ENCODE measurements around the gene PDE11A. TPM values are rescaled to one million over a fixed set of nuclear protein-coding genes. Genes with fewer than 3 reads are reported as not detected.

The PDE11A gene
- total RNA-seq, 1 experiment from 2014 or later, result 0.61 TPM

GRCh38 chr2:177881008-177881747, 191.4 kb downstream of the PDE11A start:
- H3K4me1 ChIP-seq (ENCODE audit: control insufficient read depth in 1 of 2, insufficient read depth in 2 of 2, low read length in 2 of 2), result no peaks in the 10 kb centered on the region
- no peaks in the 10 kb centered on the region for H4K20me1 ChIP-seq (ENCODE audit: insufficient read depth)
- RAD21 ChIA-PET (ENCODE audit: low non-redundant PET in 1 of 2, low total read pairs in 2 of 2, uncharacterized antibody in 2 of 2, unreplicated experiment in 2 of 2), result no interaction called here
- no peak overlapping the region for H3K4me2 ChIP-seq (ENCODE audit: low read length)
- ATAC-seq, result no peak
- no peaks in the 10 kb centered on the region for H3K9me3 ChIP-seq (ENCODE audit: control insufficient read depth in 1 of 2, insufficient read depth in 1 of 2, low read depth in 1 of 2, low read length in 2 of 2)
- no peak for DNase-seq (ENCODE audit: low read depth, low spot score)
- H3K79me2 ChIP-seq (ENCODE audit: insufficient read depth, low read length), result no peaks in the 10 kb centered on the region
- no peak for TF ChIP-seq ZFX (IDR thresholded peaks at IDR 0.05)
- no peak for TF ChIP-seq ATF3 (IDR thresholded peaks at IDR 0.05)
- no peak for TF ChIP-seq EGR1 (IDR thresholded peaks at IDR 0.05; ENCODE audit: low read depth)
- TF ChIP-seq SP1 (IDR thresholded peaks at IDR 0.05; ENCODE audit: low read depth), result no peak
- no peak for TF ChIP-seq ZNF274 (IDR thresholded peaks at IDR 0.05; ENCODE audit: low read depth, low read length)
- no peak for TF ChIP-seq REST (IDR thresholded peaks at IDR 0.05; ENCODE audit: low read depth)
- no peak for TF ChIP-seq YY1 (IDR thresholded peaks at IDR 0.05; ENCODE audit: extremely low read depth, insufficient replicate concordance, low read depth, low read length)
- TF ChIP-seq POLR2A (IDR thresholded peaks at IDR 0.05; ENCODE audit: borderline replicate concordance, extremely low read depth, insufficient read depth, insufficient read length), result no peak
- TF ChIP-seq CTCF (IDR thresholded peaks at IDR 0.05 in 2 of 3, conservative IDR thresholded peaks at IDR 0.05 in 1 of 3; ENCODE audit: borderline replicate concordance in 1 of 3, insufficient read depth in 1 of 3, low read depth in 2 of 3, low read length in 2 of 3), result no peak
- no peak for TF ChIP-seq CEBPB (IDR thresholded peaks at IDR 0.05; ENCODE audit: low read depth)
- TF ChIP-seq POLR2AphosphoS5 (IDR thresholded peaks at IDR 0.05; ENCODE audit: low read depth, low read length), result no peak
- no peak for TF ChIP-seq JUND (IDR thresholded peaks at IDR 0.05)
- no peaks in the 10 kb centered on the region for H3K27me3 ChIP-seq (ENCODE audit: insufficient read depth, low read length)
- H3K36me3 ChIP-seq (ENCODE audit: control insufficient read depth in 1 of 2, insufficient read depth in 2 of 2, low read length in 2 of 2), result no peaks in the 10 kb centered on the region
- BruUV-seq (replicated peaks), result no TSS peak
- H3K9ac ChIP-seq (ENCODE audit: low read length), result no peak overlapping the region
- POLR2A ChIA-PET, result no interaction called here
- no peak overlapping the region for H3K4me3 ChIP-seq (replicated peaks in 1 of 2; ENCODE audit: low read depth in 1 of 2, low read length in 2 of 2)
- intact Hi-C loops (cut with micrococcal nuclease), result no loop called here
- H3K27ac ChIP-seq (ENCODE audit: low read depth, low read length), result no peak overlapping the region
- CTCF ChIA-PET, result no interaction called here
- H3K9me2 ChIP-seq (ENCODE audit: insufficient read depth), result no peaks in the 10 kb centered on the region
- H2AFZ ChIP-seq (ENCODE audit: low read depth, low read length, poor library complexity, severe bottlenecking), result no peak overlapping the region
